Suprapubic skin (tissue), 4 donors: Measurements from ENCODE around the gene LTBR. TPM values are rescaled to one million over a fixed set of nuclear protein-coding genes. Genes with fewer than 3 reads are reported as not detected.

Experiments used
- DNase-seq, 2 donors: peaks; one replicate each; pipeline ENCODE4 v3.0.0-alpha.2; 2019; ENCODE audit warnings: low spot score in 2 of 2
- H3K27ac ChIP-seq: fragments of 200-600 bp; sonication (generic); one replicate; pipeline ENCODE4 v1.5.1; 2019
- H3K27me3 ChIP-seq: fragments of 200-600 bp; sonication (generic); one replicate; pipeline ENCODE4 v1.5.1; 2019
- H3K36me3 ChIP-seq: fragments of 200-600 bp; sonication (generic); one replicate; pipeline ENCODE4 v1.5.1; 2019
- H3K4me1 ChIP-seq: fragments of 200-600 bp; sonication (generic); one replicate; pipeline ENCODE4 v1.5.1; 2019
- H3K4me3 ChIP-seq: fragments of 200-600 bp; sonication (generic); one replicate; pipeline ENCODE4 v1.5.1; 2019; ENCODE audit warnings: mild to moderate bottlenecking
- H3K9me3 ChIP-seq: fragments of 200-600 bp; sonication (generic); one replicate; pipeline ENCODE4 v1.5.1; 2019
- EP300 ChIP-seq: sonication (generic); formaldehyde crosslinking; IDR thresholded peaks from one replicate; pipeline ENCODE4 v1.6.1; 2017; ENCODE audit warnings: antibody characterized with exemption
- POLR2A ChIP-seq, 2 donors: fragments of 450-650 bp; IDR thresholded peaks; one replicate each; pipeline ENCODE4 v1.6.1; 2017; ENCODE audit warnings: antibody characterized with exemption in 2 of 2, mild to moderate bottlenecking in 2 of 2, moderate library complexity in 2 of 2
- POLR2AphosphoS5 ChIP-seq, 3 donors: sonication (generic); formaldehyde crosslinking; IDR thresholded peaks; one replicate each; pipeline ENCODE4 v1.6.1; 2017; ENCODE audit warnings: antibody characterized with exemption in 3 of 3
- WGBS: methylation state at CpG from one replicate; pipeline ENCODE4 v1.1.5; 2018; 5-methylcytosine and 5-hydroxymethylcytosine counted together
- total RNA-seq, 4 donors: library from RNA; depleted of rRNA; stranded (reverse); fragments of >200 nt; gene quantifications; one replicate each; pipeline ENCODE4 v1.1.0, GENCODE V29; 2016
- TF ChIP-seq, protein P1 (sequence below), 2 donors: fragments of 200-600 bp in 1 of 2; fragments of 450-650 bp in 1 of 2; sonication (generic) in 1 of 2; IDR thresholded peaks; one replicate each; pipeline ENCODE4 v1.5.1; 2016 to 2019; ENCODE audit warnings: antibody characterized with exemption in 2 of 2, mild to moderate bottlenecking in 1 of 2, moderate library complexity in 1 of 2

The LTBR gene
- total RNA-seq, 4 donors from 2014 or later: 157 to 297 (median 204) TPM

DNA sequence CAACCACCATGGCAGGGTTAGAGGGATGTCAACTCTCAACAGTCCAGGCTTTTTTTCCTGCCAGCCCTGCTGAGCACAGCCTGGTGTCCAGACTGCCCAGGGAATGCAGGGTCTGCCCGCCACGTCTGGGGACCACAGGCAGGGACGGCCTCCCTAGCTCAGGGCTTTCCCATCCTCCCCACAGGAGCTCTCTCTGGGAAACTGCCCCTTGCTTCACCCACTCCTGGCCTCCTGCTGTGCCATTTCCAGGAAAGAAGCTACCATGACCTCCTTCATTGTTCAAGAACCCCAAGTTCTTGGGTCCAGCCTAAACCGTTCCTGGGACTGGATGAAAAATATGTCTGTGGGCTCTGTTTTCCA lies 13.4 kb upstream of the LTBR start:
- 90% methylated on average over 4 of the region's 4 CpGs for WGBS
- Histone ChIP-seq H3K36me3 (no peaks in the 10 kb centered on the region), H3K4me1 (peaks cover 73% of the 10 kb centered on the region), H3K9me3 (no peaks in the 10 kb centered on the region), H3K4me3 (no peak overlapping the region), H3K27ac (peak overlapping the region; percentile 82), H3K27me3 (no peaks in the 10 kb centered on the region)
- TF ChIP-seq POLR2A (IDR thresholded peaks at IDR 0.05) (no peak), EP300 (no peak), POLR2AphosphoS5 (IDR thresholded peaks at IDR 0.05) (no peak)
- TF ChIP-seq, protein P1, sequence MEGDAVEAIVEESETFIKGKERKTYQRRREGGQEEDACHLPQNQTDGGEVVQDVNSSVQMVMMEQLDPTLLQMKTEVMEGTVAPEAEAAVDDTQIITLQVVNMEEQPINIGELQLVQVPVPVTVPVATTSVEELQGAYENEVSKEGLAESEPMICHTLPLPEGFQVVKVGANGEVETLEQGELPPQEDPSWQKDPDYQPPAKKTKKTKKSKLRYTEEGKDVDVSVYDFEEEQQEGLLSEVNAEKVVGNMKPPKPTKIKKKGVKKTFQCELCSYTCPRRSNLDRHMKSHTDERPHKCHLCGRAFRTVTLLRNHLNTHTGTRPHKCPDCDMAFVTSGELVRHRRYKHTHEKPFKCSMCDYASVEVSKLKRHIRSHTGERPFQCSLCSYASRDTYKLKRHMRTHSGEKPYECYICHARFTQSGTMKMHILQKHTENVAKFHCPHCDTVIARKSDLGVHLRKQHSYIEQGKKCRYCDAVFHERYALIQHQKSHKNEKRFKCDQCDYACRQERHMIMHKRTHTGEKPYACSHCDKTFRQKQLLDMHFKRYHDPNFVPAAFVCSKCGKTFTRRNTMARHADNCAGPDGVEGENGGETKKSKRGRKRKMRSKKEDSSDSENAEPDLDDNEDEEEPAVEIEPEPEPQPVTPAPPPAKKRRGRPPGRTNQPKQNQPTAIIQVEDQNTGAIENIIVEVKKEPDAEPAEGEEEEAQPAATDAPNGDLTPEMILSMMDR (IDR thresholded peaks at IDR 0.05): no peak
- no peak for DNase-seq

DNA sequence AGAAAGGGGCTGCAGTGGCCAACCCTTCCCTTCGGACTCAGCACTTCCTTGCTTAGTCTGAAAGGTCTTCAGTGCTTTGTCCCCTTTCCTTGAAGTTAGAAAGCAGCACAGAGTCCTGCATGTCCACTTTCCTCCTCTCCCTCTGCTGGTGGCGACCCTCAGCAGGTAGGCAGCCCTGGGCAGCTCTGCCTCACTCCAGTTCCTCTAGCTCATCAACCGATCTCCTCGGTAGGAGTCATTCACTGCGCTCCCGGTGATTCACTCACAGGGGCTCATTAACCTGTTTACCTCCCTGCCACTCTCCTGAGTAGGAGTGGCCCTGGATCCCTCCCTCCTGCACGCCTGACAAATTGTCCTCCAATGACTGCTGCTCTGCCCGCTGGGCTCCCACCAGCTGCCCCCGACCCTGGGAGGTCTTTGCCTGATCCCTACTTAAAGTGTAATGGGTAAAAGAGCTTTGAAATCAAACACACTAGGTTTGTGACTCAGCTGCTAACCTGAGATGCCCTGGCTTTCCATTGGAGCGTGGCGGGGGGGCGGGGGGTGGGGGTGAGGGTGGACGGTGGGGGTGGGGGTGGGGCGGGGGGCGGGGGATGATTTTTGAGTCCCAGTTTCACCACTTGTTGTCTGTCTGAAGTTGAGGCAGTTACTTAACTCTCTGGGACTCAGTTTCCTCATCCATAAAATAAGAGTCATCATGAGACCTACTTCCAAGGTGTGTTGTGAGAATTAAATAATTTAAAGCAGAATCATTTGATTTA lies 12.8 kb upstream of the LTBR start:
- no peak for DNase-seq
- TF ChIP-seq POLR2AphosphoS5 (IDR thresholded peaks at IDR 0.05): no peak
- TF ChIP-seq, protein P1 (IDR thresholded peaks at IDR 0.05): no peak
- TF ChIP-seq POLR2A (IDR thresholded peaks at IDR 0.05): no peak
- no peak for TF ChIP-seq EP300
- Histone ChIP-seq H3K36me3 (no peaks in the 10 kb centered on the region), H3K27ac (peak overlapping the region; percentile 82), H3K27me3 (no peaks in the 10 kb centered on the region), H3K4me3 (no peak overlapping the region), H3K4me1 (peaks cover 79% of the 10 kb centered on the region), H3K9me3 (no peaks in the 10 kb centered on the region)
- WGBS: 35% methylated on average over 14 of the region's 15 CpGs

DNA sequence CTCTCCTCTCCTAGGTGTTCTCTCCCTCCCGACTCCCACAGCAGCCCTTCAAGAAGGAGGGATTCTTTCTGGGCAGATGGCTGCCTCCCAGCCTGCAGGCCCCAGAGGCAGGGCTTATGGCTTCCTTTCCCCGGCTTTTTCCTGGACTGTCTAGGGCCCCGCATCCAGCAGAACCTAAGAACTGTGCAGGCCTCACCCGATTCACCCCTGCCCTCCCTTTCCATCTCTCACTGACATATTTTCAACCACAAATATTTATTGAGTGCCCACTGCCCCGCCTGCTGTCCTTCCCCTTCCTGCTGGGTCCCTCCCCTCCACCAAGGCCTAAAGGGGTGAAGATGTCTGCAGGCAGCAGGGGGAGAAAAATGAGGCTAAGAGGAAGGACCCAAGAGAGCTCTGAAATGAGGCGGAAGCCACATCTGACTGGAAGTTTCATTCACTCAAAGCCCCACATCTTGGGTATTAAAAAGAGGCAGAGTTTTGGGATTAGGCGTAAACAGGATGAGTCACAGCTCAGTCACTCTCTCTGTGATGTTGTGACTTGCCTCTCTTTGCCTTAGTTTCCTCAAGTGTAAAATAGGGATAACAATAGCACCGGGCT lies 11.5 kb upstream of the LTBR start:
- 24% methylated on average over 8 of the region's 8 CpGs for WGBS
- Histone ChIP-seq H3K27ac (peak overlapping the region; percentile 82), H3K4me3 (peak overlapping the region; percentile 2), H3K36me3 (no peaks in the 10 kb centered on the region), H3K9me3 (no peaks in the 10 kb centered on the region), H3K27me3 (no peaks in the 10 kb centered on the region), H3K4me1 (peaks cover 88% of the 10 kb centered on the region)
- TF ChIP-seq, protein P1 (IDR thresholded peaks at IDR 0.05): peak in 1 of 2 donors; percentile 4
- no peak for TF ChIP-seq POLR2A (IDR thresholded peaks at IDR 0.05)
- DNase-seq: no peak

DNA sequence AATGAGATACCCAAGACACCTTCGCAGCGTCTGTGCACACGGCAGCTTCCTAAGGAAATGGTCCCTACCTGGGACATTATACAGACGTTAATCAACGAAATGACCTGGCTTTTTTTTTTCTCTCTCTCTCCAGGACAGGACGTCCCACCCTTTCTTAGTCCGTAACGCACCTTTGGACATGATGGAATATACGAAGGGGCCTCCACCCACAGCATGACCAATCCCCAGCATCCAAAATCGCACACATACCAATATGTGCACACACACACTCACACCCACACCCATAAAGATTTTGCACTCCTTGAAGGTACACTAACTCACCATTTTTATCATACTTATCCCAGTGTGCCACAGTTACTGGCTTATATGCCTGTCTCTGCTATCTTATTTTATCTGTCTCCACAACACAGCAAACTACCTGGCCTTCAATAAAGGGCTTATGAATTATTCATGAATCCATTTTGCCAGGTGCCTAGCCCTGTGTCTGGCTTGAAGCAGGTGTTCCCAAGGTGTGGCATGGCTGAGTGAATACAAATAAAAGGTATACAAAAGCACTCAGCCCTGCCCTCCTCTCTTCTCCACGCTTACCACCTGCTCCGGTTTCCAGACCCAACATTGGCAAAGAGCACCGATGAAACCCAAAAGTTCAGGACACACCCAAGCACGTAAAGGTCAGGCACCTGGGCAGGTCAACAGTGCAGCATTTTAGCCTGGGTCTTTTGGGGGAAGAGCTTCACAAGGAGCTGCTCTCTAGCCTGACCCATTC lies 10.8 kb upstream of the LTBR start:
- H3K4me1 ChIP-seq: peaks cover 89% of the 10 kb centered on the region

More for the DNA sequence above, 10.8 kb upstream of the LTBR start:
- Histone ChIP-seq H3K36me3 (no peaks in the 10 kb centered on the region), H3K27ac (peak overlapping the region; percentile 82), H3K27me3 (no peaks in the 10 kb centered on the region), H3K9me3 (no peaks in the 10 kb centered on the region), H3K4me3 (peak overlapping the region; percentile 25)
- TF ChIP-seq POLR2A (IDR thresholded peaks at IDR 0.05) (no peak), POLR2AphosphoS5 (IDR thresholded peaks at IDR 0.05) (no peak), EP300 (no peak)
- TF ChIP-seq, protein P1 (IDR thresholded peaks at IDR 0.05): no peak
- 53% methylated on average over 14 of the region's 14 CpGs for WGBS
- DNase-seq: no peak
